SH-SY5Y (cell line): ENCODE results near the gene NFATC2.

Experiments
- GATA2 ChIP-seq: IDR thresholded peaks from 2 replicates; pipeline ENCODE4 v1.6.1; 2011; ENCODE audit warnings: mild to moderate bottlenecking, low read depth, low read length
- GATA3 ChIP-seq: IDR thresholded peaks from 2 replicates; pipeline ENCODE4 v1.6.1; 2011; ENCODE audit warnings: low read depth, mild to moderate bottlenecking, low read length, moderate library complexity

Gene NFATC2

GRCh38 chr20:51560550-51561307 lies 18.2 kb upstream of the NFATC2 start:
- TF ChIP-seq GATA2, result no peak
- TF ChIP-seq GATA3, result no peak

DNA sequence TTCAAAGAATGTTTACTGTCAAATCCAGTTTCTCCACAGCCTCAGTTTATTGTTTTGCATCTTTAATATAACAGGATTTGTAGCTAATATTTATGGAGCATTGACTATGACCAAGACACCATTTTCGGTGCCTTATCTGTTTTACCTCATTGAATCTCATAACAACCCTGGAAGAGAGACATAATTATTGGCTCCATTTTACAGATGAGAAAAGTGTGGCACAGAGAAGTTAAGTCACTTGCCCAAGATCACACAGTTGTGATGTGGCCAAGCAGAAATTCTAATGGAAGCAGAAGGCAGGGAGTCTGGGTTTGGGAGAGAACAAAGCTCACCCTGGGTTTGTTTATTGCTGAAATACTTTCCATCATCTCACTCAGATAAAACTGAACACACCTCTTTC lies 17.5 kb upstream of the NFATC2 start:
- no peak for TF ChIP-seq GATA3
- no peak for TF ChIP-seq GATA2

- no peak for TF ChIP-seq GATA2
- no peak for TF ChIP-seq GATA3
These were observed 12.1 kb upstream of the NFATC2 start for GRCh38 chr20:51554538-51555165.

DNA sequence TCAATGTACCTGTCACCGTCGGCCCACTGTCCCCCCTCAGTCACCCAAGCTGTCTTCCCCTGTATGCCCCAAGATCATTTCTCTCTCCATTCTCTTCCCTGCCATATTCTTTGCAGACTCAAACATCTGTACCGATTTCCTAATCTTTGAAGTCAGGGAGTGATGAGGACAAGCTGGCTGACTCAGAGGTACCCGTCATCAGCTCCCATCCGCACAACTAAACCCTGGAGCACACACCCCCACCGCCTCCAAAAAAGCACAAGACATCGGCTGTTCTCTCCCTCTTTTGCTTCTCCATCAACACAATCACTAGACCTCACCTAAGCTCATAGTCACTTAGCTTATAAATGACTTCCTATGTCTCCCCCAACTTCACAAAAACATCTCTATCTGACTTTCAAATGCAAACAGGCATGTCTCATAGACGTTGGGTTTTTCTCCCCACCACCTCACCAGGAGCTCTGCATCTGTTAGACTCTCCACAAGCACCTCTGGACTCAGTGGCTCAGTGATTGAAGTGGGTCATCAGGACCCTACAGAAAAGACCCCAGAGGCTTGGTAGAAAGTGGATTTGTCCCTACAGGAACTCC lies 11.5 kb upstream of the NFATC2 start:
- no peak for TF ChIP-seq GATA3
- TF ChIP-seq GATA2, result no peak

GRCh38 chr20:51551186-51551585 lies 8.7 kb upstream of the NFATC2 start:
- TF ChIP-seq GATA3, result no peak
- TF ChIP-seq GATA2, result no peak

GRCh38 chr20:51549474-51549873 lies 7.0 kb upstream of the NFATC2 start:
- TF ChIP-seq GATA3 (no peak), GATA2 (no peak)

DNA sequence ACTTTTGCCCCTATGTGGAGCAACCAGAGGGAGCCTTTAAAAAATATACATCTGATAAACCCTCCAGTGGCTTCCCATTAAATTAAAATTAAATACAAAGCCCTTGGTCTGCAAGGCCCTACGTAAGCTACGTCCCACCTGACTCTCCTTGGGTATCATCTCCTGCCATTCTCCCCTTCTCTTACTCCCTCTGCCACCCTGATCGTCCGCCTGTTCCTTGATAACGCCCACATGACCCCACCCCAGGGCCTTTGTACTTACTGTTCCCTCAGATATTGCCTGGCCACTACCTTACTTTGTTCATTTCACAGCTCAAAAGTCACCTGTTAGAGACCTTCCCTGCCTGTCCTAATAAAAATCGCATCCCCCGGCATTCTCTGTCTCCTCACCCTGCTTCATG lies 5.4 kb upstream of the NFATC2 start:
- TF ChIP-seq GATA2, result no peak
- TF ChIP-seq GATA3, result no peak

GRCh38 chr20:51545515-51545914 lies 3.0 kb upstream of the NFATC2 start:
- TF ChIP-seq GATA3, result no peak

GRCh38 chr20:51543422-51543788 lies 886 bp upstream of the NFATC2 start:
- no peak for TF ChIP-seq GATA3
- no peak for TF ChIP-seq GATA2

DNA sequence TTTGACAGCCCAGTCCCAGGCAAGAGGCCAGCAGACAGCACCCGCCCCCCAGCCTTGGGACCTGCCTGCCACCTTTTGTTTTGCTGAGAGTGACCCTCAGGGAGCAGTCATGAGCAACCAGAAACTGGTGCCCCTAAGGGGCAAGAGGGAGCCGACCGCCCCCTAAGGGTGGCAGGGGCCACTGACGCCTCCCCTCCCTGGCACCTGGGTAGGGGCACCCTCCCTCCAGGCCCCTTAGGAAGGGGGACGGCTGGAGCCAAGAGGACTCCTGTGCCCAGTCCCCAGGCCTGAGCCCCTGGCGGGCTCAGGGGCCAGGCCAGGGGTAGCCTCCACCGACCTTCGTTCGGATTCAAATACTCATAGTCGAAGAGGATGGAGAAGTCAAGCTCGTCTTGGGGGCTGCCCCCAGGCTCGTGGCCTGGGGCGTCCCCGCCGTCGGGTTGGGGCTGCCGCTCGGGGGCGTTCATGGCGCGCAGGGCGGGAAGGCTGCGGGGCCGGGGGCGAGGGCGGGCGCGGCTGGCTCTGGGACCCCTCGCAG lies 417 bp downstream of the NFATC2 start:
- TF ChIP-seq GATA3 (no peak), GATA2 (no peak)

GRCh38 chr20:51541189-51542032 lies 1.1 kb downstream of the NFATC2 start:
- TF ChIP-seq GATA3 (no peak), GATA2 (no peak)

GRCh38 chr20:51540580-51540979 lies 1.9 kb downstream of the NFATC2 start:
- no peak for TF ChIP-seq GATA2
- TF ChIP-seq GATA3, result no peak

GRCh38 chr20:51536116-51537069 lies 6.1 kb downstream of the NFATC2 start:
- TF ChIP-seq GATA3, result no peak
- no peak for TF ChIP-seq GATA2
